GM12875 (cell line): ENCODE results near the gene TBPL2.

ENCODE experiments used
- H3K4me3 ChIP-seq: one replicate; pipeline ENCODE4 v1.5.1; 2011; ENCODE audit warnings: low read depth, low read length, control low read depth
- CTCF ChIP-seq: IDR thresholded peaks from 2 replicates; pipeline ENCODE4 v1.5.1; 2011; ENCODE audit warnings: low read depth, mild to moderate bottlenecking, control low read depth, inconsistent platforms, low read length, moderate library complexity, borderline replicate concordance; ENCODE audit not compliant: insufficient read depth

The TBPL2 gene

GRCh38 chr14:55370883-55371455 lies 69.4 kb downstream of the TBPL2 start:
- no peak overlapping the region for H3K4me3 ChIP-seq
- no peak for TF ChIP-seq CTCF

GRCh38 chr14:55366271-55366670 lies 74.1 kb downstream of the TBPL2 start:
- no peak for TF ChIP-seq CTCF
- H3K4me3 ChIP-seq: no peak overlapping the region
